GM18868 (cell line): ENCODE data around the gene MAGED1.
"Not testable (repeated sequence)": the region's sequence is repeated elsewhere in the genome, so short reads cannot be mapped to it uniquely, and the experiment has no call there.

Experiments used
- ATAC-seq: cut with Tn5 transposase; IDR thresholded peaks from one replicate; pipeline ENCODE4 v1.9.1; 2021; ENCODE audit warnings: mild to moderate bottlenecking, moderate library complexity; ENCODE audit not compliant: unreplicated experiment

The MAGED1 gene

GRCh38 chrX:51893931-51894696 lies 691 bp downstream of the MAGED1 start:
- ATAC-seq: no peak

GRCh38 chrX:51894697-51895336 lies 1.4 kb downstream of the MAGED1 start:
- peak; percentile 70 for ATAC-seq

GRCh38 chrX:51896626-51897025 lies 3.2 kb downstream of the MAGED1 start:
- ATAC-seq: no peak

GRCh38 chrX:51899741-51900140 lies 6.3 kb downstream of the MAGED1 start:
- ATAC-seq: no peak

DNA sequence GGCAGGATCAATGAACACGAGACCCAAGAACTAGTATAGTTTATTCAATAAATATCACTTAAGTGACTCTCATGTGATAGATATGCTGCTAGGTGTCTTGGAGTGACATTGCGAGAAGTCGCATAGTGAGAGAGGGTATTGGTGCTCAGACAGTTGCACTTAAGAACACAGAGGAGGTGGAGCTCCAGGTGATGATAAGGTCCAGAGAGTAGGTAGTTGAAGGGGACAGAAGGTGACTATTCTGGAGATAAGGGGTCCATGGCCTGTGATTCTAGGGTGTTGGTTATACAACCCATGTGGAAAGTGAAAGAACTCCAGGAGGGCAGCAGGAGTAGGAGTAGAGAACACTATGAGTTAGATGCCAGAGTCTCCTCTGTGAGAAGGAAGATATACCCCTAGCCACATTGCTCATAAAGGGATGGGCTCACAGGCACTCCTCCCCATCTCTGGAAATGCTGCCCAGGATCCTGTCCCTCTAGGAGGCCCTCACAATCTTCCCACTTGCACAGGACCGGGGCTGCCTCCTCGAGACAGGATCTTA lies 9.2 kb downstream of the MAGED1 start:
- no peak for ATAC-seq

- not testable (repeated sequence) for ATAC-seq
These were observed 11.7 kb downstream of the MAGED1 start for GRCh38 chrX:51905152-51905551.

GRCh38 chrX:51905711-51906110 lies 12.3 kb downstream of the MAGED1 start:
- ATAC-seq: no peak

DNA sequence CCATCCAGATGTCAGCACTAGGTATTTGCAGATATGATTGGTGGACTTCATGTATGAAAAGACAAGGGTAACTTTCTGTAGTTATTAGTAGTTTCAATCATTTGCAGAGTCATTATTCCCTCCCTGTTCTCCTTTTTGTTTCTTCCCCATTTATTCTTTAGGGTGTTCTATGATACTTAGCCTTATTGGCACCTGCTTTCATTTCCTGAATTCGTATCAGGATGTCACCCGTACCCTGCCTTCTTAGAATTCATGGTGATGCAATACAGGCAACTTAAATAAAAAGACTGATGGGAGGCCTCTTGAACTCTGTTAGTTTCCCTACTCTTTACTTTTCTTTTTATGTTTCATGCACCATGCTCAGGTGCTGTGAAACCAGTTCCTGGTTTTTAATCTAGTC lies 24.2 kb downstream of the MAGED1 start:
- no peak for ATAC-seq

- ATAC-seq: no peak
These were observed 29.1 kb downstream of the MAGED1 start for GRCh38 chrX:51922561-51922960.

DNA sequence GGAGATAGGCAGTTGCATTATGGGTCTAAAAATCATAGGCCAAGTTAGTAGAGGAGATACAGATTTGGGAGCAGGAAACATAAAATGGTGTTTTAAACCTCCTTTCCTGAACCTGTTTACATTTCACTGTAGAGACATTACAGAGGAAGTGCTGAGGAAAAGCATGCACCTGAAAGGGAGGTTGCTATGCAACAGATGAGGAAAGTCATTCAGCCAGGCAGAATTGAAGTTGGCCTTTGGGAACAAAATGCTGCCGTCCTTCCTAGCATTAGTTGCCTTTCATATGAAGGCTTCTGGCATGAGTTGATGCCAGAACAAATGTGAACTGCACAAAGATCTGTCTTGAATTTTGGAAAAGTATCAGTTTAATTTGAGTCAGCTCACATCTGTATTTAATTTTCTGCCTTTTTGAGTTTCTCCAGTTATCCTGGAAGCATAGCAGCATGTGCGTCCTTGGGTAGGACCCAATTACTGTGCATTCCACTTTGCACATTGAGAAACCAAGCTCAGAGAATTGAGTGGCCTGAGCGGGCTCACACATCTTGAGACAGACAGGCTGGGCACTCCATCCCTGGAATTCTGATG lies 38.2 kb downstream of the MAGED1 start:
- no peak for ATAC-seq
